ENCODE data around the gene CIZ1.
"Not testable (repeated sequence)": the region's sequence is repeated elsewhere in the genome, so short reads cannot be mapped to it uniquely, and the experiment has no call there.

CIZ1 gene

GRCh38 chr9:128190013-128190412, 1.4 kb downstream of the CIZ1 start:
- DNase-seq (ENCODE audit: low spot score), result no peak

- no peak for DNase-seq (ENCODE audit: low spot score)
Observed at GRCh38 chr9:128188209-128188608, 3.2 kb downstream of the CIZ1 start.

GRCh38 chr9:128187361-128187760, 4.0 kb downstream of the CIZ1 start:
- no peak for DNase-seq (ENCODE audit: low spot score)

- no peak for DNase-seq (ENCODE audit: low spot score)
Observed at GRCh38 chr9:128185979-128186965, 5.1 kb downstream of the CIZ1 start.

DNA sequence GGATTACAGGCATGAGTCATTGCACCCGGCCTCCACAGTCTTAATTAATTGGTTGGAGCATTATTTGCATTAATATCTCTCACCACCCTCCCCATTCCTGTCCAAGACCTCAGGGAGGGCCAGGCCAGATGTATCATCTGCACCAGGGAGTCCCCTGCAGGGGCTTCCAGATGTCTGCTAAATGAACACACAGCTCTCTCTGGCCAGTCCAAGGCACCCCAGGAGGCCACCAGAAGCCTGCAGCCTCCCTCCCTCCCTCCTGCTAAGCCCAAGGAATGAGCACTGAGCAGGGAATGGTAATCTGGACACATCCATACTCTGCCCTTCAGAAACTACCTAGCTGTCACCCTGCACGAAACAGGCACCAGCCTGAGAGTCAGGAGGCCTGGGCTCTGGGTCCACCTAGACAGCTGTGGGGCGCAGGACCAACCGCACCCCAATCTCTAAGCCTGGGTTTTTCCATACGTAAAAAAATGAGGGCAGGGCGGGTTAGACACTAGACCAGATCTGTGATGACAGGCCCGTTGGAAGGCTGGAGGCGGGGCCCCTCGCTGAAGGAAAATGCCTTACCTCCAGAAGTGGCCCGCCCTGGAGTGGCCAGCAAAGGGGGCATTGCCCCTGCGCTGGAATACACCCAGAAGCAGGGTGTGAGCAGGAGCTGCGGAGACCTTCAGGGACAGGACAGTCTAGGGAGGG, 8.3 kb downstream of the CIZ1 start:
- DNase-seq (ENCODE audit: low spot score), result no peak

GRCh38 chr9:128181480-128181879, 9.9 kb downstream of the CIZ1 start:
- not testable (repeated sequence) for DNase-seq (ENCODE audit: low spot score)

GRCh38 chr9:128180447-128180846, 10.9 kb downstream of the CIZ1 start:
- DNase-seq (ENCODE audit: low spot score), result no peak

GRCh38 chr9:128180001-128180400, 11.4 kb downstream of the CIZ1 start:
- DNase-seq (ENCODE audit: low spot score), result no peak

DNA sequence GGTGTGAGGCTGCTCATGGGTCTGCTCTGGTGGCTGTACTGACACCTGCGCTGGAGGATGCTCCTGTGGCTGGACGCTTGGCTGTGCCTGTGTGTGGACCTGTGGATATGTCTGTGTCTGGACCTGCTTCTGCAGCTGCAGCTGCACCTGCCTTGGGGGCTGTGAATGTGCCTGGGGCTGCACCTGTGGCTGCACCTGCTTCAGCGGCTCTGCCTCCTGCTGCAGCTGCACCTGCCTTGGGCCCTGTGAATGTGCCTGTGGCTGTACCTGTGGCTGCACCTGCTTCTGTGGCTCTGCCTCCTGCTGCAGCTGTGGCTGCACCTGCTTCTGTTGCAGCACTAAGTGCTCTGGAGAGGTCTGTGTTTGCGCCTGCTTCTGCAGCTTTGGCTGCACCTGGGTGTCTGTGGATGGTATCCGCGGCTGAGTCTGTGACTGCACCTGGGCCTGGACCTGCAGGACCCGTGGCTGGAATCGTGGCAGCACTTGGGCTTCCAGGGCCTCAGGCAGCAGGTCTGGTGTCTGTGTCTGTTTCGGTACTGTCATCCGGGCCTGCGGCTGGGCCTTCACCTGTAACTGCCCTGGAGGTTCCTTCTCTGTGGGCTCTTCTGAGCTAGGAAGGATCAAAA, 12.5 kb downstream of the CIZ1 start:
- DNase-seq (ENCODE audit: low spot score), result no peak

DNA sequence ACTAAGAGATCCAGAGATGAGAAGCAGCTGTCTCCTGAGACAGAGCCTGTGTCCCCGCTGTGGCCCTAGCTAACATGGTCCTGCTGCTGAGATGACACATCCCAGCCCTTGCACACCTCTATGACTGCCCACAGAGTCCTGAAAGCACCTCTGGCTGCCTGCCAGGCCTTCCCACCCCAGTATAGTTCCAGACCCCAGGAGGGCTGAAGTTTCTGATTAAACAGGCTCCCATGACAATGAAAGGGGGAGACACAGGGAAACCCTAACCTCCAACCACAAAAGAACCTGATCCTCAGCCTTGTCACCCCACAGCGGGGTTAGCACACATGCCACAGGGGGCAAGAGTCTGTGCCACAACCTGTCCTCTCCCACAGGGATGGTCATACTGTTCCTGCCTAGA, 15.6 kb downstream of the CIZ1 start:
- no peak for DNase-seq (ENCODE audit: low spot score)

GRCh38 chr9:128175102-128175563, 16.2 kb downstream of the CIZ1 start:
- no peak for DNase-seq (ENCODE audit: low spot score)

DNA sequence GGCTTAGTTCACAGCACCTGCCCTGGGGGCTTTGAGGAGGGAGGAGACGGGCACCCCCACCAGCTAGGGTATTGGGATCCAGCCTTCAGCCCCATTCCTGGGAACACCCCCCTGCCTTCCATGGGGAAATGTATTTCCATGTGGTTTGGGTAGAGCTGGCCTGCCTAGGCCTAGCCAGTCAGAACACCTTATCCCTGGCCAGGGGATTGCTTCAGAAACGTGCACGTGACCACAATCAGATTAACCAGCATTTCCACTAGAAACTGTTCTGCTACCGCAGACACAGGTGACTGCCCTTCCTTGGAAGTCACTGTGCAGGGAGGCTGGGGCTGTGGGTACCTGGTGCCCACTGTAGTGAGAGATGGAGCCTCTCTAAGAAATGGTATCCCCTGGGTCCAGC, 17.3 kb downstream of the CIZ1 start:
- no peak for DNase-seq (ENCODE audit: low spot score)

DNA sequence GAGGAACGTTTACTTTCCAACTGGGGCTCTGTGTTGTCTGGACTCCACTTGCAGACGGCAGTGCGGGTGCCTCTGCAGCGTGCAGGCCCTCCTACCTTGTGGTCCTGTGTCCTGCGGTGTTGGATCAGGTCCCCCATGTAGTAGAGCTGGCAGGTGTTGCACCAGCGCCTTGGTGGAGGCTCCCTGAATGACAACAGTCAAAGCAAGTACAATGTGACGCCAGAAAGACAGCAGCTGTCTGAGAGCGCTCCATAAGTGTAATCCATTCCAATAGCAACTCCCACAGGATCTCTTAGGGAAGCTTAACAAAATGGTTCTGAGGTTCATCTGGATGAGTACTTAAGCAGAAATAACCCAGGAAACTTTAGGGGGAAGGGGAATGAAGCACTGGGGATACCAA, 21.4 kb downstream of the CIZ1 start:
- no peak for DNase-seq (ENCODE audit: low spot score)

GRCh38 chr9:128169492-128169891, 21.9 kb downstream of the CIZ1 start:
- DNase-seq (ENCODE audit: low spot score), result no peak

DNA sequence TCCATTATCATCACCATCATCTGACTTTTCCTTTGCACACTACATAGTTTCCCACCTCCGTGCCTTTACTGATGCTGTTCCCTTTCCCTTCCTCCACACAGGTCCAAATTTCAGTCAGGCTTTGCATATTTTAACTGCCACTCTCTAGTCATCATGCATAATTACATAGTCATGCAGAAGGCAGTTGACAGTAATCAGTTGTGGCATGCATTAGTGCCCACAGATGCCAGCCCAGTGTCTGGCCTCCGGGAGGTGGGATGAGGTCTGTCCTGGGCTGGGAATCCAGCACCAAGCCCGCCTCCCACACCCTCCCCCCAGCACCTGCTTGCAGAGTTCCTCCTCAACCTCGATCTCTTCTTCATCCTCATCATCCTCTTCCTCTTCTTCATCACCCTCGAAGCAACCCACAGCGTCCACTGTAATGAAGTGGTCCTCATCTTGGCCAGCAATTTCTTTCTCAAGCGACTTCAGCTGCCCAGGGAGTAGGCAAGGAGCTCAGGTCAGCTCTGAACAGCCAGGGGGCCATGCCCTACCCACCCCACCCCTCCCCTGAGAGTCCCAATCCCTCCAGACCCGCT, 22.6 kb downstream of the CIZ1 start:
- DNase-seq (ENCODE audit: low spot score), result no peak

DNA sequence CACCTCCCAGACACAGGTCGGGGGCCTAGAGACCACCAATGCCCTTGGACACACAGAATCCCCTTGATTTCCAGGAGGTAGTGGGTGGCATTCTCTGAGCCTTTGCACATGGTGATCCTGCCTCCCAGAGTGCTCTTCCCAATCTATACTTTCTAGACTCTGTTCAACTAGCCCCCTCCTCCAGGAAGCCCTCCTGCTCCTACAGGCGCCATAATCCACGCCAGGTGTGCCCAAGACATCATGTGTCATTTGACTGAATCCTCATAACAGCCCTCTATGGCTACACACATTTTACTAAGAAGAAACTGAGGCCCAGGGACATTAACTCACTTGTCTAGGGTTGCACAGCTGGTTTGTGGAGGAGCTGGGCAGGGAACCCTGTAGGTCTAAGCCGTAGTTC, 24.2 kb downstream of the CIZ1 start:
- no peak for DNase-seq (ENCODE audit: low spot score)

DNA sequence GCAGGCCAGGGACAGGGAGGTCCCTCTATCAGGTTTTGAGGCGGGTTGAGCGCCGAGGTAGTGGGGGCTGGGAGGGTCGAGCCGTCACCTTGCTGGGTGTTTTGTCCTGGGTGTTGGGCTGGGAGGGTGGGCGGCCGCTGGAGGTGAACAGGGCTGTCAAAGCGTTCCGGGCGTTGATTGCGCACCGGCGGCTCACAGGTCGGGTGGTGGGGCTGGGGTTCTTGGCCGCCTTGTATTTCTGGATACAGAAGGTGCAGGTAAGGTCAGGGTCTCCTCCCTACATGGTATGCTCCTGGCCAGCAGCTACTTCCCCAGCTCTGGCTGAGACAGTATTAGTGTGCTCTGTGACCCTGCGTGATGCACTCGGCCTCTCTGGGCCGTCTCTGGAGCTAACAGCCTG, 25.2 kb downstream of the CIZ1 start:
- DNase-seq (ENCODE audit: low spot score), result no peak

DNA sequence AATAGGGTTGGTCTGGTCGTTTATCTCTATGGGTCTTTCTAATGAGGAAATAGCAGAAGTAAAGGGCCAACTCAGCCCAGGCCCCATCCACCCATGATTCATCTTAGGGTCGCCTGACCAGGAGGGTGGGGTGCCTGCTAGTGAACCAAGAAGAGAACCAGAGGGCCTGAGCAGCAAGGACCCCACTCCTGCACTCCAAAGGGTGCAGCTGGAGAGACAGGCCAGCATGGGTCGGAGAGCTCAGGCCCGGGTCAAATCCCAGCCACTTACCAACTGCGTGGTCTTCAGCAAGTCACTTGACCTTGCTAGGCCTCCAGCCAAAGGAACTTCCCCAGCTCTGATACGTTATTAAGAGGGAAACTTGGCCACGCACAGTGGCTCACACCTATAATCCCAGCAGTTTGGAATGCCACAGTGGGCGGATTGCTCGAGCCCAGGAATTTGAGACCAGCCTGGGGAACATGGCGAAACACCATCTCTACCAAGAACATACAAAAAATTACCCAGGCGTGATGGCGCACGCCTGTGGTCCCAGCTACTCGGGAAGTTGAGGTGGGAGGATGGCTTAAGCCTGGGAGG, 27.0 kb downstream of the CIZ1 start:
- no peak for DNase-seq (ENCODE audit: low spot score)

- no peak for DNase-seq (ENCODE audit: low spot score)
Observed at GRCh38 chr9:128163523-128164306, 27.7 kb downstream of the CIZ1 start.

DNA sequence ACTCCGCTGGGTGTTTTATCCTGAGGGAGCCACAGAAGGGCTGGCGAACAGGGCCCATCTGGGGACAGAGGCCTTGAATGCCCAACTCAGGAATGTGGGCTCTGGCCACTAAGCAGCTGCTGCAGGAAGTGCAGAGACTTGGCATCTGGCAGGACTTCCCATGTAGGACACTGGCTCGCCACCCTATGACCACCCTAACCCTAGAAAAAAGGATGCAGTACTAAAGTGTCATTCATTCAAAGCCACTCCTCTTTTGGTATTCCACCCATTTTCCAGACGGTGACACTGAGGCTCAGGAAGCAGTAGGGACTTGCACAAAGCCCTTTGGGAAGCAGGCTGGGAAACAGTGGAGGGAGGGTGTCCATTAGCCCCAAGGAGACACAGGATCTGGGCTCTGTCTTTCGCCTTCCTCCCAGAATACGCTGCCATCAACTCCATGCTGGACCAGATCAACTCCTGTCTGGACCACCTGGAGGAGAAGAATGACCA, 28.3 kb downstream of the CIZ1 start:
- DNase-seq (ENCODE audit: low spot score), result no peak

Measured in COLO829 (cell line).